GM19351 (cell line): ENCODE results near the gene GLCCI1.
A peak's percentile ranks its signal among the peaks of the same experiment; 100 is the strongest.

ENCODE experiments used
- ATAC-seq: cut with Tn5 transposase; IDR thresholded peaks from one replicate; pipeline ENCODE4 v1.9.1; 2021; ENCODE audit warnings: mild to moderate bottlenecking, moderate library complexity; ENCODE audit not compliant: unreplicated experiment

The GLCCI1 gene

DNA sequence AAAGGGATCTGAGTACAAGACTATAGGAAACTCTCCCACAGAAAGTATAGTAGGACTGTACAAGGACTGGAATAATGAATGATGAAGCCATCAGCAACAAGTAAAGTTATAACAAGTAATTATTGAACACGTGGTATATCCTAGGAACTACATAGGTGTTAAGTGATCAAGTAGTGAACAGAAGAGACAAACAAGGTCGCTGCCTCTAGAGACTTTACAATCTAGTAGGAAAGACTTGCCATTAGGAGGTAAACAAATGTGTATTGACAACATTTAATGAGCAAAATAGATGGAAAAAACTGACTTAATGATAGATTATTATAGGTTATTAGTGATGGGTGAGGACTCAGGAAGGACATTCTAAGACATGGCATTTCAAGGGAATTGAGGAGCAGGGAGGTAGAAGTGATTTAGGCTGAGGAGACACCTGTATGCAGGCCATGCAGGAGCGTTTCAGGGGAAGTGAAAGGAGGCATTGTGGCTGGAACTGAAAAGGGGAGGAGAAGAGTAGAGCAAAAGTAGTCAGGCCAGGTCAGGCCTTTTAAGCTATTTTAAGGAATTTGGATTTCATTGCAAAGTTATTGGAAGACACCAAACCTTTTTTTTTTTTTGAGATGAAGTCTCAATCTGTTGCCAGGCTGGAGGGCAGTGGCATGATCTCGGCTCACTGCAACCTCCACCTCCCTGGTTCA, 8.5 kb upstream of the GLCCI1 start:
- peak; percentile 94 for ATAC-seq

GRCh38 chr7:7962851-7963250, 5.7 kb upstream of the GLCCI1 start:
- no peak for ATAC-seq

GRCh38 chr7:7964250-7964649, 4.3 kb upstream of the GLCCI1 start:
- no peak for ATAC-seq

- ATAC-seq, result no peak
These were observed 3.9 kb upstream of the GLCCI1 start for GRCh38 chr7:7964691-7965090.

- ATAC-seq, result no peak
These were observed 3.3 kb upstream of the GLCCI1 start for GRCh38 chr7:7965301-7965700.

GRCh38 chr7:7966141-7966734, 2.4 kb upstream of the GLCCI1 start:
- ATAC-seq, result peak; percentile 19

GRCh38 chr7:7967886-7968543, 581 bp upstream of the GLCCI1 start:
- ATAC-seq, result no peak

- ATAC-seq, result no peak
These were observed 975 bp downstream of the GLCCI1 start for GRCh38 chr7:7969306-7970236.

- no peak for ATAC-seq
These were observed 1.6 kb downstream of the GLCCI1 start for GRCh38 chr7:7970237-7970530.

- no peak for ATAC-seq
These were observed 2.1 kb downstream of the GLCCI1 start for GRCh38 chr7:7970531-7971307.

DNA sequence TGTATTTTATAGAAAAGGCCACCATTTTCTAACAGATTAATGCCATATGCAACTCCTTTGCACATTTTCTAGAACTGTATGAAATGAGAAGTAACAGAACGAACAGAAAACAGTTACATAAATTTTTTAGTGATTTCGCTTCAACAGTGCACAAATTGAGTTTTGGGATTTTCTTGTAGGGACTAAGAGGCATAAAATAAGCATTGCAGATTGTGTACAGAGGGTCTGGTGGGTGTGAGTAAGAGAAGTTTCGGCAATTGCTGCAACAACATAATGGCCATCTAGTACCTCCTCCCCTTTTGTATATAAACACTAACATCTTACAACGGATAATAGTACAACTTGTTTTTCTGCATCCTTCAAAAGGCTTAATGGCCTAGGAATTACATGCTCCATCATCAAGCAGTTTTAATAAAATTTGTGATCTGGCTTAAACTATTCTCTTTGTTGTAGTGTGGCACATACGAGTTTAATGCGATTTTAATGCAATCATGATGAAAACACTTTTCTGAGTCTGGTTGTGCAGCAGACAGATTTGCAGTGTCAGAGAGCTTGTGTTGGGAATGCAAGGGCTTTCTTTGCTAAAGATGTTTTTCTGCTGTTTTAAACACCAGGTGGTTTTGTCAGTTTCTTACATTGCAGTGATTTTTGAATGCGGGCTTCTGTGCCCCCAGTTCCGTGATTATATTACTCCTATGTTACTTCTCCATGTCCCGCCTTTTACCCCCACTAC, 2.9 kb downstream of the GLCCI1 start:
- no peak for ATAC-seq

- ATAC-seq, result no peak
These were observed 3.5 kb downstream of the GLCCI1 start for GRCh38 chr7:7972128-7972527.

GRCh38 chr7:7972922-7973594, 4.5 kb downstream of the GLCCI1 start:
- no peak for ATAC-seq

- ATAC-seq, result no peak
These were observed 8.1 kb downstream of the GLCCI1 start for GRCh38 chr7:7976677-7977076.

- ATAC-seq, result no peak
These were observed 9.2 kb downstream of the GLCCI1 start for GRCh38 chr7:7977774-7978173.

- no peak for ATAC-seq
These were observed 10.3 kb downstream of the GLCCI1 start for GRCh38 chr7:7978860-7979259.

GRCh38 chr7:7979558-7979957, 11.0 kb downstream of the GLCCI1 start:
- ATAC-seq, result no peak

GRCh38 chr7:7980134-7980533, 11.5 kb downstream of the GLCCI1 start:
- ATAC-seq, result no peak

- no peak for ATAC-seq
These were observed 14.3 kb downstream of the GLCCI1 start for GRCh38 chr7:7982904-7983303.
